ENCODE data around the gene SUSD4. TPM values are rescaled to one million over a fixed set of nuclear protein-coding genes. Genes with fewer than 3 reads are reported as not detected.

The SUSD4 gene
- total RNA-seq, 4 donors from 2014 or later: 0.73 to 8.4 TPM; not detected in 2

DNA sequence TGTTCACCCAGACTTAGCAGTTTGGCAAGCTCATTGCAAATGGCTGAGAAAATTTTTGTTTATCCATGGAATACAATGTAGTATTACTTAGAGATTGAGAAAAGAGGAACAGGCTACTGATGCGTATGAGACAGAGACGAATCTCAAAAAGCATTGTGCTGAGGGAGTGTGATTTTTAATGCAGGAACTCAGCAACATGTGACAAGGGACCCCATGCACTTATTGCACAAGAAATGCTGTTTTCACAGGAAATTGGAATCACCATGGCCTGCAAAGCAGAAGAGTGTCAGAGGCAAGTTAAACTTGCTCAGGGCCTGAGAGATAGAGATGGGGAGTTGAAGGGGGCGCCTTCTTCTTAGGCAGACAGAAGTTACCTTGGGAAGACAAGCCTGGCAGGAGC is 188.3 kb downstream of the SUSD4 start:
- DNase-seq: no peak
- Histone ChIP-seq H3K4me1 (no peaks in the 10 kb centered on the region), H3K36me3 (no peaks in the 10 kb centered on the region), H3K4me3 (no peak overlapping the region), H3K27me3 (no peaks in the 10 kb centered on the region), H3K9me3 (no peaks in the 10 kb centered on the region), H3K27ac (no peak overlapping the region)
- intact Hi-C loops (cut with DNase I; ENCODE audit: low total_unique reads): no loop called here
- TF ChIP-seq, protein P1, sequence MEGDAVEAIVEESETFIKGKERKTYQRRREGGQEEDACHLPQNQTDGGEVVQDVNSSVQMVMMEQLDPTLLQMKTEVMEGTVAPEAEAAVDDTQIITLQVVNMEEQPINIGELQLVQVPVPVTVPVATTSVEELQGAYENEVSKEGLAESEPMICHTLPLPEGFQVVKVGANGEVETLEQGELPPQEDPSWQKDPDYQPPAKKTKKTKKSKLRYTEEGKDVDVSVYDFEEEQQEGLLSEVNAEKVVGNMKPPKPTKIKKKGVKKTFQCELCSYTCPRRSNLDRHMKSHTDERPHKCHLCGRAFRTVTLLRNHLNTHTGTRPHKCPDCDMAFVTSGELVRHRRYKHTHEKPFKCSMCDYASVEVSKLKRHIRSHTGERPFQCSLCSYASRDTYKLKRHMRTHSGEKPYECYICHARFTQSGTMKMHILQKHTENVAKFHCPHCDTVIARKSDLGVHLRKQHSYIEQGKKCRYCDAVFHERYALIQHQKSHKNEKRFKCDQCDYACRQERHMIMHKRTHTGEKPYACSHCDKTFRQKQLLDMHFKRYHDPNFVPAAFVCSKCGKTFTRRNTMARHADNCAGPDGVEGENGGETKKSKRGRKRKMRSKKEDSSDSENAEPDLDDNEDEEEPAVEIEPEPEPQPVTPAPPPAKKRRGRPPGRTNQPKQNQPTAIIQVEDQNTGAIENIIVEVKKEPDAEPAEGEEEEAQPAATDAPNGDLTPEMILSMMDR (IDR thresholded peaks at IDR 0.05): no peak
- no peak for TF ChIP-seq POLR2A (IDR thresholded peaks at IDR 0.05)

DNA sequence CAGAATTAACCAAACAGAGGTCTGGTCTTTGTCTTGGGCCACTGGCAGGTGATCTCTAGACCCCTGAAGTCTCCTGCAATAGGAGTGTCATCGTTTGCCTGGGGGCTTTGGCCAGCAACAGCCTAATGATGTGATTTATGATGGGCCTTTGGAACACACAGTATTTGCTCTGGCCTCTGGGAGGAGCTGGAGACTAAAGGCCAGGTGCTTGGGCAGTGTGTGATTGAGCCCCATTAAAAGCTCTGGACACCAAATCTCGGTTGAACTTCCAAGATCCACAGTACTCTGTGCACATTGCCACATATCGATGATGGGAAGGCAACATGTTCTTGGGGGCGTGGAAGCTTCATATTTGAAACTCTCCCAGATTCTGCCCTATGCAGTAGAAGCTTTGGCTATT is 188.9 kb downstream of the SUSD4 start:
- H3K27me3 ChIP-seq: no peaks in the 10 kb centered on the region
- intact Hi-C loops (cut with DNase I; ENCODE audit: low total_unique reads): no loop called here
- no peaks in the 10 kb centered on the region for H3K36me3 ChIP-seq
- no peak overlapping the region for H3K27ac ChIP-seq
- no peaks in the 10 kb centered on the region for H3K4me1 ChIP-seq
- TF ChIP-seq POLR2A (IDR thresholded peaks at IDR 0.05): no peak
- TF ChIP-seq, protein P1 (IDR thresholded peaks at IDR 0.05): no peak
- no peaks in the 10 kb centered on the region for H3K9me3 ChIP-seq
- no peak overlapping the region for H3K4me3 ChIP-seq
- DNase-seq: no peak

Small RNA genes lying within 50 kb of the gene (small RNA-seq; reads per million reads assigned to genes)
- gene RNU4-57P: not detected

Other genes starting within 250 kb of the SUSD4 start
- 10 to 100 TPM in 1 of 4 donors, 1 to 10 TPM in 3; 7.6 to 16.4 (median 8.9) TPM for gene TLR5, start 220.9 kb downstream of the SUSD4 start, total RNA-seq
- gene CCDC185, start 29.2 kb upstream of the SUSD4 start, total RNA-seq: not detected

Data from uterus (tissue), 4 donors.